GM19395 (cell line): ENCODE measurements around the gene SP6.

Experiments
- ATAC-seq: cut with Tn5 transposase; IDR thresholded peaks from one replicate; pipeline ENCODE4 v1.9.1; 2021; ENCODE audit warnings: mild to moderate bottlenecking, moderate library complexity; ENCODE audit not compliant: unreplicated experiment

Gene SP6

GRCh38 chr17:47879776-47880454 lies 29.0 kb upstream of the SP6 start:
- no peak for ATAC-seq

- ATAC-seq = no peak
Observed at GRCh38 chr17:47879028-47879585, 28.1 kb upstream of the SP6 start.

- no peak for ATAC-seq
Observed at GRCh38 chr17:47878203-47879027, 27.5 kb upstream of the SP6 start.

GRCh38 chr17:47877368-47878034 lies 26.5 kb upstream of the SP6 start:
- no peak for ATAC-seq

DNA sequence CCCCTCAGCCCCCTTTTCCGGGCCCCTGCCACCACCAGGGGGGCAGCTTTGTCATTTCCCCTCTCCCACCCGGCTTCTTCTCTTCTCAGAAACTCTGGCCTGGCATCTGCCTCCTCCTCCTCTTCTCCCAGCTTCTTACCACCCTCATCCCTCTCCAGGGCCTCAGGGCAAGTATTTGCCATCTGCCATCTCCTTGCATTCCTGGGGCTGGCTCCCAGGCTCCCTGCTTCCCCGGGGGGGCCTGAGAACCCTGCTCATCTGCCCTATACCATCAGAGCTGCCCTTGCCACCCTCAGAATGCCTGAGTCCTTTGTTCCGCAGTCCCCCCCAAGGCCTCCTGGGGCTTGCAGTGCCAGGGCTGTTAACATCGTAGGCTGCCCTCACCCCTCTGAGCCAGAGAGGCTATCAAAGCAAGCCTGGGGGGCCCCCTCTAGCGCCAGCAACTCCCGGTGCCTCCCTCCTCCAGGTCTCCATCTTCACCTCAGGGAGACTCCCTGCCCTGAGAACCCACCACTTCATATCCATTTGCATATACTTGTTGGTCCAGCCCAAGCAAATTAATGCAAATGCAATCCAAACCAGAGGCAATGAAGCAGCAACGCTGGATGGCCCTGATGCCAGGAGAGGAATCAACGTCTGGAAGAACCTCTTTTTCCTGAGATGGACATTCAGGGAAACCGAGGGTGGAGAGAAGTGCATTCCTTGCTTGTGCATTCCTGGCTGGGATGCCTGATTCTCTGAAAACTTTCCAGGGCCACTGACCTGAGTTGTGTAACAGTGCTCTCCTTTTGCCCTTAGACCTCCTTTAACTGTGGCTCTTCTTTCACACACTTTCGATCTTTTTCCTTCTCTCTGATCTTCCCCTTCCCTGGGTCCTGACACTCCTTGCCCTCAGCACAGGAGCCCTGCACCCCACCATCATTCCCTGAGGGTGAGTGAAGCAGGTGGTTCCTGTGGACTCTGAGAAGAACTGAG lies 24.3 kb upstream of the SP6 start:
- no peak for ATAC-seq

DNA sequence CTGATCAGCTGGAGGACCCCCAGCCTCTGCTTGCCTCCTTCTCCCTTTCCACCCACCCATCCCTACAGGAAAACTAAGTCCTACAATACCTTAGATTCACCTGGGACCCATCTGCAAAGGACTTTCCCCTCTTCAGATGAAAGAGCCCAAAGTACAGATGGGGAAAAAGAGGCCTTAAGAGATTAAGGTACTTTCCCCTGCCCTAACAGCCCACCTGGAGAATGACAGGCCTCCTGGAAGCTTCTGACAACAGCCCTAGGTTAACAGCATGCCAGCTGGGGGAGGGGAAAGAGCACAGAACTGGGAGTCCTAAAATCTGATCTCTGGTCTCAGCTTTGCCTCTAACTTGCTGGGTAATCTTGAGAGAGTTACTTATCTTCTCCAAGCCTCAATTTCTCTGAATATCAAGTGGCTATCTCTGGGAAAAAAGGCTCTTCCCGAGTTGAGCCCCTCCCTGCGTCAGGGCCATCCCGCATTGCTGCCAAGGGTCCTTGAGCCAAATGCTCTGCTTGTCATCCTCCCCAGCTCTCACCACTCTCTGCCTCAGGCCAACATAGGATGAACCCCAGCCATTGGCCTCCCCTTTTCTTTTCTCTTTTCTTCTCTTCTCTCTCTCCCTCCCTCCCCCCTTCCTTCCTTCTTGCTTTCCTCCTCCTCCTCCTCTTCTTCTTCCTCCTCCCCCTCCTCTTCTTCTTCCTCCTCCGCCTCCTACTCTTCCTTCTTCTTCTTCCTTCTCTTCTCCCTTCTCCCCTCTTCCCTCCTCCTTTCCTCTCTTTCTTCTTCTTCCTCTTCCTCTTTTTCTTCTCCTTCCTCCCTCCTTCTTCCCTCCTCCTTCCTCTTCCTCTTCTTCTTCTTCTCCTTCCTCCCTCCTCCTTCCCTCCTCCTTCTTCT lies 22.5 kb upstream of the SP6 start:
- no peak for ATAC-seq

DNA sequence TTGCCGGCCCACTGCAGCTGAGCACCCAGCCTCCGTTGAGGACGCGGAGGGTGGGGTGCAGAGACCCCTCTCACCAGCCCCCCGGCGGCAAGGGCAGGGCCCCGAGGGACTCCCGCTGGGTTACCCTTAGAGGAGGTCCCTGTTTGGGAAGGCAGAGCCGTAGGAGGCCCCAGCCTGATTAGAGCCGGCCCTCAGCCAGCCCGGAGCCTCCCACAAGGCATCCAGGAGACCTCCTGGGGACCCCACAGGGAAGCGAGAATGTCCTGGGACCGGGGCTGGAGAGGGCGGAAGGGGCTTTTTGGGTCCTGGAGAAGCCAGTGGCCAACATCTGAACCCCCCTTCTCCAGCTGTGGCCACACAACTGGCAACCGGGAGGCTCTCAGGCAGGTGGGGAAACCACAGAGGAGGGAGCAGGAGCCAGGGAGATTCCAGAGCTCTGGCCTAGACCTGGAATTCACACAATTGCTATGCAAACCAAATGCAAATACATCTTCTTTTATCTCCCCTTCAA lies 21.7 kb upstream of the SP6 start:
- no peak for ATAC-seq

DNA sequence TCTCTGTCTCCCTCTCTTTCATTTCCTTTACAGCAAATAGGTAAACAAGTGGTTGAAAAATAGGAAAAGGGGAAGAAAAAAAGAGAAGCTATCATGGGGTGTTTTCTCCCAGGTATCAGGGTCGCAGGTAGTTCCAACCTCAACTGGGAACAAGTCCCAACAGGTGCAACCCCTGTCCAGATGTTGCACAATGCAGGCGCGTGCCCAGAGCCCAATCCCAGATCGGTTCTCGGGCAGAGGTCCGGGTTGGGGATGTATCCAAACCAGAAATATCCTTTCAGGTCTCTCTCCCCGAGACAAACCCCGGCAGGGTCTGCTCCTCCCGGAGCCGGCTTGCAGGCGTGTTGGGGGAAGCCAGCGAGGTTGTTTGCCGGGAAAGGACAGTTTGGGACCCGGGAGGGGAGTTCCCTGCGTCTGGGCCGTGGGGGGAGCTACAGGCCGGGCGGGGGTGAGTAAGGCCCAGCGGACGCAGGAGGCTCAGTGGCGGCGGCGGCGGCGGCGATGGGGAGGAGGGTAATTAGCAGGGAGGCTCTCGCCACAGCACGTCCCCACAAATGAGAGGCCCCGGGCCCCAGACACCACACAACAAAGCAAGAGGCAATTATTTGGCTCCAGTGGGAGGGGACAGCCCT lies 21.2 kb upstream of the SP6 start:
- ATAC-seq = no peak

- no peak for ATAC-seq
Observed at GRCh38 chr17:47871048-47871447, 20.1 kb upstream of the SP6 start.

GRCh38 chr17:47870056-47870455 lies 19.1 kb upstream of the SP6 start:
- ATAC-seq = no peak

DNA sequence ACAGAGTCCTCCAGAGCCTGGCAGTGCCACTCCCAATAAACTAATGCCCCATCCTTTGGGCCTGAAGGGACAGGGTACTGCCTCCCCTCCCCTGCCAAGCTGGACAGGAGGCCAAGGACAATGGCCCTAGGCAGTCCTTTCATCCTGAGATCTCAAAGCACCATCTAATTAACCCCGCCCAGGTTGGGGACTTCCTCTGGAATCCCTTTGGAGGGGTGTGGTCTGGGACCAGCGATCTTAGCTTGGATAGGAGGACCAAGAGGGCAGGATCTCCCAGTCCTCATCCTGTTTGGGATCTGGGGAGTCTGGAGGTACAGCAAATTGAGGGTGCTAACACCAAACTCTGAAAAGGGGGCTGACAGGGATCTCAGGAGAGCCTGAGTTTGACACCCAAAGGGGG lies 18.2 kb upstream of the SP6 start:
- no peak for ATAC-seq

DNA sequence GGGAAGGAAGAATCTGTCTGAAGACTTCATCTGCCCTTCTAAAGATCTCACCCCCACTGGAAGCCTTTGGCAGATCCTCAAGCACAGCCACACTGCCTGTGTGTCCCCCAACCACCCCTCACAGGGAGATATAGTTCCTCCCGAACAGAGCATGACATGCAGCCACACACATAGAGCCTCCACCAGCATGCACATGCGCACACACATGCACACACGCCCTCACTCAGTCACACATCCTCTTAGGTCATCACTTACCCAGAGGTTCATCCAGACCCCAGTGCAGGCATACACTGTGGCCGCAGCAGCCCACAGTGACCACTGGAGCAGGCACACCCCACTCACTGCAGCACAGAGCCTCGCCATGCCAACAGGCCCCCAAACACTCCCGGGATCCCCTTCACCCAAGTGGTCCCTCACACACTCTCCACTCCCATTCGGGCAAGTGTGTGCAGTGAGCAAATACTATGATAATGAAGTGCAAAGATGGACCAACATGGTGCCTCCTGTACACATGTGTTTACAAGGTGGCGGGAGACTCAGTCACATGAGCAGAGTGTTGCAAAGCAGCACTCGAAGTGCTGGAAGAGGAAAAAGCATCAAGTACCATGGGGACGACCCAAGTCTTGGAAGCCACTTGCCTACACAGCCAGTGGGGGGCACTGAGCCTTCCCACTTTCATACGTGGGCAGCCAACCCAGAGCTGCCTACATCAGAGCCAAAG lies 17.0 kb upstream of the SP6 start:
- ATAC-seq = no peak

GRCh38 chr17:47866941-47867340 lies 16.0 kb upstream of the SP6 start:
- ATAC-seq = no peak

GRCh38 chr17:47864791-47865216 lies 13.8 kb upstream of the SP6 start:
- no peak for ATAC-seq

DNA sequence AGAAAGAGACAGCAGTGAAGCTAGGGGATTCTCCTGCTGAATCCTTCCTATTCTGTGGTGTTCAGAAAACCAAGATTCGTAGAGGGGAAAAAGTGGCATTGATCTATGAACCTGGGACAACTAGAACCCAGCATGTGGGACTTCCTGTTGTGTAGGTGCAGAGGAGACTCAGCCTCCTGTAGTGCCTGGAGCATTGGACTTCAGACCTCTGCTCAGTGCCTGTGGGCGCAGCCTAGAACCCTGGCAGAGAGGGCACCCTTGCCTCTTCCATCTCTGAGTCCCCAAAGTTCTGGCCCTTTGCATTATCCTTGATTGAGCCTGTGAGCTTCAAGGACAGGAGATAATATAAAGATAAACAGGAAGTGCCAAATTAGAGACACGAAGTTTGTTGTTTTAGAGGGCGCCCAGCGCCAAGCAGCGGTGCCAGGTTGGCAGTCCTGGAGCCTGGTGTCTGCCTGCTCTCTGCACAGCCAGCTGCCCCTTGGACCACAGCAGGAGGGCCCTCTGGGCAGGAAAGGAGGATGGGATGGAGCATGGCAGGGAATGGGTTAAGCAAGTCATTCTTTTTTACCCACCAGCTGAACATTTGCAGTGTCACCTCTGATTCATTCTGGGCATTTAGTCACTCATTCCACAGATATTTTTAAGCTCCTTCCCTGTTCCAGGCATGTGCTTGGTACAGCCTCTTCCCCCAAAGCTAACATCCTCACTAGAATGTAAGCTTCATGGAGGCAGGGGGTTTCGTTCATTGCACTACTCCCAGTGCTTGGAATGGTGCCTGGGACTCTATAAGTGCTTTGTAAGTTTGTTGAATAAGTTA lies 11.9 kb upstream of the SP6 start:
- ATAC-seq = no peak

DNA sequence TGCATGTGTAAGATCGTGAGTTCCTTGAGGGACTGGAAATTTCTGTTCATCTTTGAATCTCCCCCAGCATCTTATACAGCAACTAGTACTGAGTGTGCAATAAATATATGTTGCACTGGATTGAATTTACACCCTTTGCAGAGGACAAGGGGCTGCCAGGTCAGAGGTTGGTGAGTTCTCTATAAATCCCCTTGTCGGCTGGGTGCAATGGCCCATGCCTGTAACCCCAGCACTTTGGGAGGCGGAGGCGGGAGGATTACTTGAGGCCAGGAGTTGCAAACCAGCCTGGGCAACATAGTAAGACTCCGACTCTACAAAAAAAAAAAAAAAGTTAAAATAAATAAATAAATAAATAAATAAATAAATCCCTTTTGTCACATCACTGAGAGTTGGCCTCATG lies 9.4 kb upstream of the SP6 start:
- ATAC-seq = no peak
